HG02981 (cell line): ENCODE data around the gene MSI2.
A peak's percentile ranks its signal among the peaks of the same experiment; 100 is the strongest.

Experiments
- ATAC-seq: cut with Tn5 transposase; IDR thresholded peaks from one replicate; pipeline ENCODE4 v1.9.1; 2021; ENCODE audit warnings: mild to moderate bottlenecking, moderate library complexity; ENCODE audit not compliant: unreplicated experiment

MSI2 gene

DNA sequence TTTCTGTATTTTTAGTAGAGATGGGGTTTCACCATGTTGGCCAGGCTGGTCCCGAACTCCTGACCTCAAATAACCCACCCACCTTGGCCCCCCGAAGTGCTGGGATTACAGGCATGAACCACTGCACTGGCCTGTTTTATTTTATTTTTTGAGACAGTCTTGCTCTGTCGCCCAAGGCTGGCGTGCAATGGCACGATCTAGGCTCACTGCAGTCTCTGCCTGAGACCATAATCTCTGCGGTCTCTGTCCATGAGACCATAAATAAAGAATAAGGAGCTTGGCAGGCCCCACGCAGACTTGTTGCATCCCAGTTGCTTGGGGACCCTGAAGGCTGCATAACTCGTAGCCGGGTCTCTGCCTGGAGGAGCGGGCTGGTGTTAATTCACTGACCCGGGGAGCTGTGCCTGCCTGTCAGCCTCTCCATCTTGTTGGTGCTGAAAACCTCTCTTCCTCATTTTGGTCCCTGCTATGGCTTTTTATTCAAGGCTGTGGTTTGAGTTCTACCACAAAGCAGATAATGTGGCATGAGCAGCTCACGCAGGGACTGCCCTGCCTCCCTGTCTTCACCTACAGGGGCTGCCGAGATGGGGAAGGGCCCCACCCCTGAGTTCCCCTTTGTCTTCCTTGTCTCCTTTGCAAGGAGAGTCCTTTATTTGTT is 82.1 kb downstream of the MSI2 start:
- peak; percentile 79 for ATAC-seq

DNA sequence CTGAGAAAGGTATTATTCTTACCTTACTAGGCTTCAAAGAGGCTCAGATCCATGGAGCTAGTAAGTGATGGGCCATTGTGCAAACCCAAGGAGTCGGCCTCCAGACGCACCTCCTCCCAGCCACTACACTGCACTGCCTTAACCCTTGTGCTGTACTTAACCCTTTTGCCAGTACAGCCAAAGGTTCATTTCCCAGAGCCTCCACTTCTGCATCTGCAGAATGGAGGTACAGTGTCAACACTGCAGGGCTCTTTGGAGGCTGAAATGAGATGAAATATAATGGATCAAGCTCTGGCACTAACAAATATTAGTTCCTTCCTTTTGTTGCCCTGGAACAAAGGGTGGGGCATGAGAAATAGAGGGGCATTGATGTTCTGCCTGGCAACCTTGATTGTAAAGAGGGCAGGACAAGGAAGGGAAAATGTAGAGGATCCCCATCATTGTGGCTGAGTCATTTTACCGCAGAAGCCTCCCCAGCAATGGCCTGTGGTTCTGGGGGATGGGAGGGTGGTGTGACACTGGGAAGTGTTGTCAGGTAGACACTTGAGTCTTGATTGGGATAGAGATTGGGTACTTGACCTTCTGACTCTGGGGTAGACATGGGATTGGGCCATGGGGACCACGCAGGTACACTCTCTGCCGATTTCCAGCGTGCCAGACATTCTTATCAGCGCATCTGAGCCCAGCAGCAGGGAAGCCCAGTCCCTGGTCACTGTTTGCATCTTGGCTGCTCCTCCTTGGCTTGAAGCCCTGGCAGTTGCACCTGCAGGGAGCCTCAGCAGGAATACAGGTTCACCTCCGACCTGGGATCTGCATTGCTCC is 84.0 kb downstream of the MSI2 start:
- no peak for ATAC-seq

DNA sequence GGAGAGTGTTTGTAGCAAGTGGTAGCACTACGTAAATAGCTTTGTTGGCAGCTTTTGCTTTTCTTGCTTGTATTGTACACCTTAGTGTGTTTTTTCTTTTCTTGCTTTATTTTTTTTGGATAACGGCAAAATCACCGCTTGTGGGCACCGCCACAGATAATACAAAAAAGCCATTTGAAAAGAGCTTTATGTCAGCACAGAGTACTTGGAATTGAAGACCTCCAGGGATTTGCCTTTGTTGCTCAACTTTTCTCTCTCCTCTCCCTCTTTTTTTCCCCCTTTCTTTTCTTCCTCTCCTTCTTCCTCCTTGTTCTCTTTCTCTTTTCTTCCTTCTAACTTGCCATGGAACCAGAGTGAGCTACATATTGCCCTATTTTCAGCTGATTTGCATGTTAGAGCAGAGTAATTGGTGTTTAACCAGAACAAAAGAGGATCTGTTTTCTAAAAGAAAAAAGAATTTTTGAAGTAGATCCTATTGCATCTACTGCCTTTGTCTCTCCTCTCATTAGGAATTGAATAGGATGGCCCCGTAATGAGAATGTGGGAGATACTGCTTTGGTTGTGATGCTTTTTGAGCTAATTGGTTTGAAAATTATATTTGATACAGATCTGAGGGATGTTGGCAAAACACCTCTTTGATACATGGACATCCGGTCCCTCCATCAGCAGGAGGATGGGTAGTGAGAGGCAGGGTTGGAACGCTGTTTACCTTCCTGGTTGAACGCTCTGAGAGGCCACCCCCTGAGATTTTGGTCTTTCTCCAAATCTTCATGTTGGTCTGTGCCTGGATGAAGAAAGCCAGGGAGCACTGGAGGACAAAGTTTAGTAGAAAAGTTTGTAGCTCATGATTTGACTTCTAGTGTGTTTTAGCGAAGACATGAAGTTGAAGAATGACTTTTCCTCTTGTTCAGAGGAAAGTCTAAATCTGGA is 85.6 kb downstream of the MSI2 start:
- ATAC-seq = no peak

DNA sequence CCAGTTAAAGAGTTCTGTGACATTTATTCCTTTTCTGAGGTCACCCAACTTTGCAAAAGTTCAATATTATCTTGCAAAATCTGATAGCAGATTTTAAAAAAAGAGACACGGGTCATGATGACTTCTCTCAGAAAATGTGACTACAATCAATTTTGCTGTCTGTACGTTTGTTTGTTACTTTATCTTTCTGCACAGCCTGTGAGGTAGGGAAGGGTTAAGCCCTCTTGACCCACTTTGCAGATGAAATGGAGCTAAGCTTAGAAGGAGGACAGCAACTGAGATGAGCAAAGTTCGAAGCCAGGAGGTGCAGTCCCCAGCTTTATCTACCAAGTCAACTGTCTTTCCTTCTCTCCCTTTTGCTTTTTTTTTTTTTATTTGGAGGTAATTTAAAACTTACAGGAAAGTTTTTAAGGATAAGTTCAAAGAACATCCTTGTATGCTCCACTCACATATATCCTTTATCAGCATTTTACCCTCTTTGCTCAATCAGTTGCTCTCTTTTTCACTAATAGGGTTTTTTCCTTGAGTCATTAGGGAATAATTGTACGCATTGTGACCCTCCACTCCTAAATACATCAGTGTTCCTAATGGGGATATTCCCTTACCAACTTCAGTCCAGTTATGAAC is 86.8 kb downstream of the MSI2 start:
- ATAC-seq = no peak

DNA sequence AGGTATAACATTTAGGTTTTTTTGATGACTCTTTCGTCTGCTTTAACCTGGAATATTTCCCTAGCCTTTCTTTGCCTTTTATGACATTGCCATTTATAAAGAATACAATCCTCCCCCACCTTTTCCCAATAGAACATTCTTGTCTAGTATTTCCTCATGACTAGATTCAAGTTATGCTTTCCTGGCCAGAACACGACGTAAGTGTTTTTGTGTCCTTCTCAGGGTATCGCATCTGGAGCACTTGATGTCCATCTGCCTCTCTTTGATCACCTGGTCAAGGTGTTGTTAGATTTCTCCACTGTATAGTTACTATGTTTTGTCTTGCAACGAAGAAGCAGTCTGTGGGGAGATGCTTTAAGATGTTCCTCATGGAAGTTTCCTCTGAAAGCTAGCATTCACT is 87.4 kb downstream of the MSI2 start:
- ATAC-seq = no peak

DNA sequence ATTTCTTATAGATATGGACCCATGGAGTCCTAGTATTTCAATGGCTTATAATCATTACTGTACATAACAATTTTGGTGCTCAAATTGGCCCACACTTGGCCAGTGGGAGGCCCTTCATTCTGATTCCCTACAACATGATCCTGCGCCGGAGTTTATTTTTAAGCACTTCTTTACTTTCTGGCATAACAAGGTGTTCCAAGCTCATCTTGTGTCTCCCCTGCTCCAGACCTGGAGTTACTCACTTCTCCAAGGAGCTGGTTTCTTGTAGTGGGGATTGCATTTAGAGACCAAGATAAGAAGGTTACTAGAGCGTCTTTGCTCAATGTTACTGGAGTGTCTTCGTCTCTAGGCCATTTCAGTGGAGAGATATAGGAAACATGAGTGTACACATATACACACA is 87.9 kb downstream of the MSI2 start:
- ATAC-seq = no peak

DNA sequence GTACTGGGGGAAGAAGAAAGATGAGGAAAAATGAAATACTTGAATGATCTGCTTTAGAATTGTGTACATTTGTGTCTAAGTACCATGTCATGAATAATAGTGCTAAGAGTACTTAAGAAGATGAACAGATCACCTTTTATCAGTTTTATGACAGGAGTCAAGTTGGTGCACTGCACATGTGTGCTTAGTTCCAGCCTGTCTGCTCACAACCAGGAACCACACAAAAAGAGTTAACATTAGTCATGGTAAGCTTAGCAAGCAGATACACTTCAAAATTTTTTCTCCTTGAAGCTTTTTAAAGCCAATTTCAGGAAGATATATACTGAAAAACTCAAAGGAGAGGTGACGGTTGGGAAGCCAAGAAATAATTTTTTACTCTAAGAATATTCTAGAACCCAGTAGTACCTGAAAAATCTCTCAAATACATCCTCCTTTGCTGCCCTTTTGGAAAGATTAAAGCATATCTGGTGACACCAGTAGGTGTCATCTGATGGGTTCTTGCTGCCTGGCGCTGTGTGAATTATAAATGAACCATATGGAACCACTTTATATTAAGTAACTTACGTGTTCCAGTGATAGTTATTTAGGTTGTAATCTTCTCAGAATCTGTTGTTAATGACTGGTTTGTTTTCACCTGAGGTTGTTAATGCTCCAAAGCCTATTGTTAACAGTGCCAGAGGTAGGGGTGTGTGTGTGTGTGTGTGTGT is 93.4 kb downstream of the MSI2 start:
- ATAC-seq = no peak

DNA sequence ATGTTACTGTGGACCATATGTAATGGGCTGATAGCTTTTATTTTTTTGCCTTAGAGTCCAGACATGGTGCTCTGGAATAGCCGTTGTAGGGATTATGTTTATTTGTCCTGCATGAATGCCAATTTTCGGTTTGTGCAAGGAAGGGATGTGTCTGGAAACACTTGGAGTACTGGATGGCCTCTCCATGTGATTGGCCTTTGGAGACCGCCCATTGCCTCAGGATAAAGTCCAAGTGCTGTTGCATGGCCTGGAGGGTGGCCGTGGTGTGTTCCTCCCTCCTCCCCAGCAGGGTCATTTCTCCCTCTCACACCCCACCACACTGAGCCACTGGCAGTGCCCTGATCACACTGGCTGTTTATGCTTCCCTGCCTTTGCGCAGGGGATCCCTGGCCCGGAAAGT is 93.9 kb downstream of the MSI2 start:
- ATAC-seq = no peak

DNA sequence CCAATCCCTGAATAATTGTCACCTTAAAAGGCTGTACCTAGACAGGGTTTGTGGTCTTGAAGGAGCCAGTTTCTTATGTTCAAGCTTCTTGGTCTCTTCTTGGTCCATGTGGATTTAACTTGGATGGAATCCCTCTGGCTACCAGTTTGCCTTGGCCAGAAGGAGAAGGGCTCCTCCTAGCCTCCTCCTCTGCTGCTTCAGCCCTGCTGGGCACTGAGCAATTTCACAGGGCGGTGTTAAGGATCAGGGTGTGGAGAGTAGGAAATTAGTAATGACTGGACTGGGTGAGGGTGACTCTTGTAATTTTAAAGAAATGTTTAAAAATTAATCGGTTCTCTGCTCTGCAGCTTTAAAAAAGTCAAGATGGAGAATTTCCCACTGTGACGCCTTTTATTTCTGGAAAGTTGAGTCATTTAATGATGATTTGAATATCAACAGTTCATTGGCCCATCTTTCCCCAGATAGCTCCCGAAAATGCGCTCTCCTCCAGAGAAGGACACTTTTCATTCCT is 96.4 kb downstream of the MSI2 start:
- no peak for ATAC-seq

DNA sequence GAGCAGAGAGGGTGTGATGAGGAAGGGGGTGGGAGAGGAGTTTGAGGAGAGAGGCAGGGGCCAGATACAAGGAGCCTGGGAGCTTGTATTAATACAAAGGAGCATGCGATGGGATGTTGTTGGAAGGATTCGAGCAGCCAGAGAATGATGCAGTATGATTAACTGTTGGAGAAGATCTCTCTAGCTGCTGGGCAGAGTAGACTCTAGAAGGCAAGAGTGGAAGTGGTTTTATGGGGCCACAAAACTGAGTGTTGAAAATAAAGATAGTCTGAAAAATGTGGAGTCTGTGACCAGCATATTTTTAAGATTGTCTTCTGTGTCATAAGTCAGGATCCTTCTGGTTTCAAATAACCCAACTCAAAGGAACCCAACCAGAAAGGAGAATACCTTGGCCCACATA is 98.3 kb downstream of the MSI2 start:
- ATAC-seq = no peak

DNA sequence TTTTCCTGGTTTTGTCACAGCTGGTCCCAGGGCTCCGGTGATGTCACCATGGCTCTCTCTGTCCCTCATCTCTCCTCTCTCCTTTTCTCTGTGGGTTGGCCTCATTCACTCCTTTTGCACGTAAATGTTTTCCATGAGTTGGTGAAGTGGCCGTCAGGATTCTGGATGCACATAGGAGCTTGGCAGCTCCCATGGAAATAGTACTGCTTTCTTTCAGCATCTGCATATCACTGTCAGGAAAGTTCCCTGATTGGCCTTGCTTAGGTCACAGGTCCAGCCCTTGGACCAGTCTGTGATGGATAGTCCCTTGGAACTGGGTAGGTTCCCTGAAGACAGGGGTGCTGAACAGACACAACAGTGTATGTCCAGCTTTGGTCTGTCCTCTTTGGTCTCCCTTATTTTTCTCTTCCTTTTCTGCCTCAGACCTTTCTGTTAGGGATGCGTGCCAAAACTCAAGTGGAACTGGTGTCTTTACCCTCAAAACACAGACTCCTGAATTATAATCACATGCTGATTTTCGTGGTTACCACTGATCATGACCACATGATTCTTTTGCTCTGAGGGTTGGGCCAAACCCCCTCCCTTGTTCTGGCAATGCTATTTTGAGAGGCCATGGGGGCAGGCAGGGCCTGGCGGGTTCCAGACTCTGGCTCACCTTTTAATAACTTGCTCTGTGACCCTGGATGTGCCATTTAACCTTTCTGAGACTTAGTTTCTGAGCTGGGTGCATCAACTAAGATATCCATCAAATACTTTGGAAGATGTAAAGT is 99.0 kb downstream of the MSI2 start:
- no peak for ATAC-seq

DNA sequence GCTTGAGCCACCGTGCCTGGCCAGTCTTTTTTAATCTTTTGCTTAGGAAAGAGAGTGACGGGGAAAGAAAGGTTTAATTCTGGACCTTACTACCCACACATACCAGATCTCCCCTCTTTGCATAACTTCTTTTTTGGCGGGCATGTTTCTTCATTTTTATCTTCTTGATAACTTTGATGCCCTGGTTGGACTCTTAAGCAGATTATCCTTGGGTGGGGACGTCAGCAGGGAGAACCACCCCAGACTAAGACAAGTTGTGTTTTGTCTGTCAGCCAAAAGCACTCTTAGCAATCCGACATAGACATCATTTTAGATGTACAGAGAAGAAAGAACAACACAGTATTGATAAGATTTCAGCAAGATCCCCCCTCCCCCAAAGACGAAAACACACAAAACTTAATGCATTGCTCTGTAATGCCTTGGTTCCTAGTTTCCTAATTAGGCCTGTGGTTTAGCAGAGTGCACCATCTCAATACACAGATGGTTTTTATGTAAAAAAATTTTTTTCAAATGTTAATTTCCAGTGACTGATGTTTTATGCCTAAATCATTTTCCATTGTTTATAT is 99.9 kb downstream of the MSI2 start:
- ATAC-seq = no peak

DNA sequence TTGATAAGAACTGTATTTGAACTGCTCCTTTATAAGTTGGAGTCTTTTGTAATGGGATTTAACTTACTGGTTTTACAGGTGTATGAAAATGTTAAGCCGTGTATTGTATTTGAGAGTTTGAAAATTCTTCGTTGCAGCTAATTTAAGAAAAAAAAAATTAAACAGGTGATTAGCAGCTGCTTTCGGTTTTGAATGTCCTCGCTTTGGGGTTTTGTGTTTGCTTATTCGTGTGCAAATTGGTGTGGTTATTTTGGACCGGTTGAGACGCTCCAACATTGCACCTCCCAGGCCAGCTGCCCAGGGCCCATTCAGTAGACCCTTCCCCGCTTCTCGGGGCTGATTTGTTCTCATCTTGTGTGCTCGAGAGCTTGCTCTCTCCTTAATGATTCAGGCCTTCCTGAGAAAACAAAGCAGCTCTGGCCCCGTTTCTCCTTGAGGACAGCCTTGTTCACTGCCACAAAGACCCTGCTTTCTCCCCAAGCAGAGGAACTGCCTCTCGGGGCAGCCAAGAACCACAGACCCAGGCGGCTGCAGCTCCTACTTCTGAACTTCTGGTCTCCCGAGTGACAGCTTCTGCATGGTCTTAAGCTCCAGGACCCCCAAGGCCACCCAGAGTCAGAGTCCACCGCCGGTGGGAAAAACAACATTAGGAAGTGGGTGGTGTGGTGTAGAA is 100.5 kb downstream of the MSI2 start:
- peak; percentile 48 for ATAC-seq

DNA sequence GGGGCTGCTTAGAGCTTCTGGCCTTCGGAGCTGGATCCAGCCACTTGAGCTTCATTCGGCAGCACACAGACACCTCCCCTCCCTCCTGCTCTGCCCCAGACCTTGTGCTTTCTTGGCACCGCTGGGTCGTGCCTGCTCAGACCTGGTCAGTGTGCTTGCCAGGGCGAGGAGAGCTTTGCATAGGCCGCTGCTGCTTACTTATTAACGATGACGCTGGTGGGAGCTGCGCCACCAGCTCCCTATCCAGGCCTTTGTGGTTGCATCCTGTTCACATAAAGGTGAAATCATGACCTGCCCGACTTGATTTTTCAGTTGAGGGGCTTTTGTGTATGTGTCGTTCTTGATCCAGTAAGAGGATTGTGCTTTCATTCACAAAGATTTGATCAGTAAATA is 101.1 kb downstream of the MSI2 start:
- ATAC-seq = peak; percentile 60

DNA sequence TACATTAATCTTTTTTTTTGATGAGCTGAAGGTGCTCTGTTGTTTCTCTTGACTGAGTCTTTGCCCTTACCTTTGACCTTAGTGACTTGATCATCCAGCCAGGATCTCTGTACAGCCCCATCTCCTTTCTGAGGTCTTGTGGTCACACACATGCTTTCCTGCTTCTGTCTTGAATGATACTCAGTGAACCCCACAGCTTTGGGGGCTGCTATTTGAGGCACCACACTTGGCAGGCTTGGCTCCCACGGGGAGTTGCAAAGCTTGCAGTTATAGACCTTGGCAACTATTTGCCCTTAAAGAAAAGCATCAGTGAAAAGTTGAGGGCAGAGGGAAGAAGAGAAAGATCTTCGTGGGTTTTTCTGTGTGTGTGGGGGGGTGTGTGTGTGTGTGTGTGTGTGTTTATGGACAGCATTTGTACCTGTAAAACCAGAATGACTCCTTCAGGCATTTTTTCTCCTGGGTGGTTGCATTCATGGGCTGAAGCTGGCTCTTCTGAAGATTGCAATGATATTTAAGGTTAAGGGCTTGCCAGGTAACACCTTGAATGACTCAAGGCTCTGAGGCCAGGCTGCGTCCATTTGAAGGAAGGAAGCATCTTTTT is 101.6 kb downstream of the MSI2 start:
- ATAC-seq = peak; percentile 57

DNA sequence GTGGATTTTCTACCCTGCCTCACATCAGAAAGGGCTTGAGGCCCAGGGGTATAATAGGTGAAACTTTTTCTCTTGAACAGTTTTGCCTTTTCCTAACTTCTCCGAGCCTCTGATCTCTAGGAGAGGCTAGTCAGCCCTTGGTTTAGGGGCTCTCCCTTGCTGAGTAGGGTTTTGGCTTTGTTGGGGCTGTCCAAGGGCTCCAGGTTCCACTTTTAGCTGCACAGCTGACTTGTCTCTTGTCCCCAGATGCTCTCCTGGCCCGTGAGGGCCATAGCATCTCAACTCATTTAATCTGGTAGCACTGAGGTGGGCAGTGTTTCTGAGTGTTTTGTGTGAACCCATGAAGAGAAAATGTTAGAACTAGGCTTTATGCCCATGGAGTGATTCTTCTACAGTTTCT is 103.9 kb downstream of the MSI2 start:
- no peak for ATAC-seq

DNA sequence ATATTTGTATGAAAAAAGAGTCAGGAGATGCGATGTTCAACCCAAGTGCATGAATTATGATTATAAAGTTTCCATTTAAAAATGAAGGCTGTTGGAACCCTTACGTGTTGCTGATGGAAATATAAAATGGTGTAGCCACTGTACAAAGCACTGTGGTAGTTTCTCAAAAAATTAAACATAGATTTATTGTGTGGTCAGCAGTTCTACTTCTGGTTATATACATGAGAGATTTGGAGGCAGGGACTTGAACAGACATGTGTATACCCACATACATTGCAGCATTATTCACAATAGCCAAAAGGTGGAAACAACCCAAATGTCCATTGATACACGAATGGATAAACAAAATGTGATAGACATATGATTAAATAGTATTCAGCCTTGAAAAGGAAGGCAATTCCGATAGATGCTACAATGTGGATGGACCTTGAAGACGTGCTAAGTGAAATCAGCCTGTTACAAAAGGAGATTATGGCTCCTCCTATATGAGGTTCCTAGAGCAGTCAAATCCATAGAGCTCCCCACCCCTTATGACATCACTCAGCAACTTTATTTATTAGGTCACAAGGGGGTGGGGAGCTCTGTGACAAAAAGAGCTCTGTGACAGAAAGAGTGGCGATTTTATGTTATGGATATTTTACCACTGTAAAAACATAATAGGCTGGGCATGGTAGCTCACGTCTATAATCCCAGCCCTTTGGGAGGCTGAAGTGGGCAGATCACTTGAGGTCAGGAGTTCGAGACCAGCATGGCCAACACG is 106.7 kb downstream of the MSI2 start:
- no peak for ATAC-seq
